HG02884 (cell line): ENCODE measurements around the gene GVQW3.
A peak's percentile ranks its signal among the peaks of the same experiment; 100 is the strongest.
"Not testable (repeated sequence)": the region's sequence is repeated elsewhere in the genome, so short reads cannot be mapped to it uniquely, and the experiment has no call there.

Source experiments
- ATAC-seq: cut with Tn5 transposase; IDR thresholded peaks from one replicate; pipeline ENCODE4 v1.9.1; 2021; ENCODE audit warnings: mild to moderate bottlenecking, moderate library complexity; ENCODE audit not compliant: unreplicated experiment

The GVQW3 gene

GRCh38 chr11:76385903-76386302, 4.8 kb downstream of the GVQW3 start:
- ATAC-seq = no peak

DNA sequence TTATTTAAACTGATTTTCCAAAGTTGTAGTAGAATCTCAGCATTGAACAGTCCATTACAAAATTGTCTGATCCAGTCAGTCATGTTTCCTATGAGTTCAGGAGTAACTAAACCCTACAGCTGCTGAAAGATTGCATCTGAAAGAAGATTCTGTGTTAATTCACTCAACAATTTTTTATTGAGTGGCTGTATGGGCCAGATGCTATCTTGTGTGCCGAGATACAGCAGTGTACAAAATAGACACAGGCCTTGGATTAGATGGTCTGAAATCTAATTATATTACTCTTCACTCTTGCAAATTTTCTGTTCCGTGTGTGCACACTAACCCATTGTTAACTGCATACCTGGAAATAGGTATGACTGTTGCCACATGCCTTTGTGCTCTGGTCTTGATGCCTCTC, 7.3 kb downstream of the GVQW3 start:
- ATAC-seq = no peak

GRCh38 chr11:76391021-76391420, 9.9 kb downstream of the GVQW3 start:
- no peak for ATAC-seq

DNA sequence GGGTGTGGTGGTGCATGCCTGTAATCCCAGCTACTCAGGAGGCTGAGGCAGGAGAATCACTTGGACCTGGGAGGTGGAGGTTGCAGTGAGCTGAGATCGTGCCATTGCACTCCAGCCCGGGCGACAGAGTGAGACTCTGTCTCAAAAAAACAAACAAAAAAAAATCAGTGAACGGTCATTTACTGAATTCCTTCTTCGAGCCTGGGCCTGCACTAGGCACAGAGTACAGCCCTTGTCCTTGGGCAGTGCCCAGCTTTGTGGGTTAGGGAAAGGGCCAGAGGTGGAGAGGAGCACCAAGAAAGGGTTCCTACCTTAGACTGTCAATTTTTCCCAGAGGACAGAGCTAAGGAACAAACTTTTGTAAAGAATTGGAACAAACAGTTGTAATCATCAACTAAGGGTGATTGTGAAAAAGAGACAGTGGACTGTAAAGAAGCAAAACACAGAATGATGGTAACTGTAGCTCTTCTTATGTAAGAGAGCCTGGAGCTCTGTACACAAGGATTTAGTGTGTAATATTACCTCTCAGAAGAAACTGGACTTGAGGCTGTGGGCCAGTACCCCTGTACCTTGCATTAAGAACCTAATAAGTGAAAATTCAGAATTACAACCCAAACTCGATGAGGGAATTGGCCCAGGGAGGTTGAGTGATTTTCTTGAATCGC, 10.8 kb downstream of the GVQW3 start:
- no peak for ATAC-seq

DNA sequence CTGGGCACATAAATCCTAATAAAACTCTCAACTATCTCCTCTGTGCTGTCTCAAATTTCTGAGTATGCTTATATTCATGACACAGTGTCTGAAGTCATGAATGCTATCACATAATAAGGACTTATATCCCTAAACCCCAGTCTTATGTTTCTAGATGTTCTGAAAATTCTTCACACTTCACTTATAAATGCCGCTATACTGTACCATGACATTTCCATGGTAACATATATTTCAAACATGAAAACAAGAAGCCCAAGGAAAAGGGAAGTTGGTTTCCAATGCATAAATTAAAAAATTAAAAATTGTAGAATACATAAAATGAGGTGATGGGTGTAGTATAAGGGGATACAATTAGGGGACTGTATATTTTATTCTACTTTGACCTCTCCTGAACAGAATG, 11.7 kb downstream of the GVQW3 start:
- no peak for ATAC-seq

DNA sequence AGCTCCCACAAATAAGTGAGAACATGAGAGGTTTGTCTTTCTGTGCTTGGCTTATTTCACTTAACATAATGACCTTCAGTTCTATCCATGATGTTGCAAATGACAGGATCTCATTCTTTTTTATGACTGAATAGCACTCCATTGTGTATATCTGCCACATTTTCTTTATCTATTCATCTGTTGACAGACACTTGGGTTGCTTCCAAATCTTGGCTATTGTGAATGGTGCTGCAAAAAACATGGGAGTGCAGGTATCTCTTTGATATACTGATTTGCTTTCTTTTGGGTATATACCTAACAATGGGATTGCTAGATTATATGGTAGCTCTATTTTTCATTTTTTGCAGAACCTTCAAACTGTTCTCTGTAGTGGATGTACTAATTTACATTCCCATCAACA, 13.3 kb downstream of the GVQW3 start:
- ATAC-seq = no peak

GRCh38 chr11:76395296-76395695, 14.2 kb downstream of the GVQW3 start:
- no peak for ATAC-seq

- no peak for ATAC-seq
Observed at GRCh38 chr11:76397383-76397782, 16.3 kb downstream of the GVQW3 start.

- ATAC-seq = no peak
Observed at GRCh38 chr11:76400967-76401366, 19.8 kb downstream of the GVQW3 start.

GRCh38 chr11:76401484-76401883, 20.4 kb downstream of the GVQW3 start:
- ATAC-seq = not testable (repeated sequence)

- ATAC-seq = no peak
Observed at GRCh38 chr11:76406359-76406758, 25.2 kb downstream of the GVQW3 start.

DNA sequence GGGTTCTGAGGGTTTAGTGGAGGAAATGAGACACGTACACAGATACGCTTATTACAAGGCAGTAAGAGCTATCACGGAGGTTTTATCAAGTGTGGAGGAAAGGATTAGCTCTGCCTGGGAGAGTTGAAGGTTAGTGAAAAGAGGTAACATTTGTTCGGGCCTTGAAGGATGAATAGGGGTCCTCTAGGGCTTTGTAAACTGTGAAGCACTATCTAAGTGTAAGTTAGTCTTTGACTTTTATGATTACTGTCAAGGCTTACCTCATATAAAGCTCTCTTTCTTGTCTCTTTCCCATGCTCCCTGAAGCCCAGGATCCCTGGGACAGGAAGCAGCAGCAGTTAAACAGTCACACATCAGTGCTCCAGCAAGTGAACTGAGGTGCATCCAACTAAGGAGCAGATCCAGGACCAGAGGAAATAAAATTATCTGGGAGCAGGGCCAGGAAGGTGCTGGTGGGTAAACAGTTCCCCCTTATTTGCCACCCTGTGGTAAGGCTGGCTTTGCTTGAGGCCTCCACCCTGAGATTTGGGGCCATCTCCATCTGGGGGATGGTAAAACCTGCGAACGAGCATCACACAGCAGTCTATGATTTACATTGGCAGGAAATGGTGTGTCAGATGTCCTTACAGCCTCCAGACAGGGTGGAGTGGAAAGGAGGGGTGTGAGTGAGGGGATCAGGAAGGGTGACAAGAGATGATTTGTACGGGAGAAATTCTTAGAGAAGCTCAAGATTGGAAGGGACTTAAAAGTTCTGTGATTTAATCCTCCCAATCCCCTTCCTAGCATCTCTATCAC, 27.2 kb downstream of the GVQW3 start:
- no peak for ATAC-seq

GRCh38 chr11:76410851-76411357, 29.8 kb downstream of the GVQW3 start:
- ATAC-seq = no peak

- no peak for ATAC-seq
Observed at GRCh38 chr11:76415073-76415472, 34.0 kb downstream of the GVQW3 start.

DNA sequence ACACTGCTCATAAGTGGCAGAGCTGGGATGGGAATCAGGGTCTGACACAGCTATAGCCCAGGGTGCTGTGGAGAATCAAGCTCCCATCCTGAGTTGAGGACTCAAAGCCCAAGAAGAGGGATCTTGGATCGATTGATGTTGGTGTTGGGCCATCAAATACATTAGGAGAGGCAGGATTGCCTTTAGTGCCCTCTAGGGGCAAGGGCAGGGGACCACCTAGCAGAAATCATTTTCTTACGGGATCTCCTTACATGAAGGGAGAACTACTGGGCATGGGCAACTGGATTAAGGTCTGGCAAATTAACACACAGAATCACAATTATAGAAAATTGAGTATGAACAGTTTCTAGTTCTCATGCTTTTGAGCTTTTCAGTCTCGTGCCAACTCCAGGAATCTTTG, 38.8 kb downstream of the GVQW3 start:
- no peak for ATAC-seq

GRCh38 chr11:76424379-76424778, 43.3 kb downstream of the GVQW3 start:
- peak; percentile 72 for ATAC-seq

DNA sequence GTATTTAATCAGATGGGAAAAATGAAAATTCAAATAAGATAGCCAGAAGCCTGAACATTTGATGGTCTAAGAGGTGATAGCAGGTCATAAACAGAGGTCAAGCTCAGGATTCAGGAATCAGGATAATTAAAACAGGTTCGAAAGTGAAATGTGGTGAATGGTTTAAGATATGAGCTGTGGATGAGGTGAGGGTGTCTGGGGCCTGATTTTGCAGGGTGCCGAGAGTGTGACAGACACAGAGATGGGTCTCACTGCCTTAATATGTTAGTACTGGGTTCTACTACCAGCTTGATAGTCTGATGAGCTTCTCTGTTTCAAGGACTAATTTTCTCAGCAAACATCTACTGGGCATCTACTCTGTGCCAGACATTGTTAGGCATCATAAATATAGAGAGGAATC, 43.8 kb downstream of the GVQW3 start:
- no peak for ATAC-seq

DNA sequence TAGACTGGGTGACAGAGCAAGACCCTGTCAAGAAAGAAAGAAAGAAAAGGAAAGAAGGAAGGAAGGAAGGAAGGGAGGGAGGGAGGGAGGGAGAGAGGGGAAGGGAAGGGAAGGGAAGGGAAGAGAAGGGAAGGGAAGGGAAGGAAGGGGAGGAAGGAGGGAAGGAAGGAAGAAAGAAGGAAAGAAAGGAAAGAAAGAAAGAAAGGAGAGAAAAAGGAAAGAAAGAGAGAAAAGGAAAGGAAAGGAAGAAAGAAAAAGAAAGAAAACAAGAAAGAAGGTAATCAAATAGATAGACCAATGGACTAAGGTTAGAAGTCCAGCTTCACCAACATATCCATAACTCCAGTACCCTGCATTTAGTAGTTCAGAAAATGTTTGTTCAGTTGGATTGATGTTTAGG, 45.5 kb downstream of the GVQW3 start:
- ATAC-seq = no peak

GRCh38 chr11:76436020-76436419, 54.9 kb downstream of the GVQW3 start:
- ATAC-seq = no peak

GRCh38 chr11:76443268-76443980, 62.3 kb downstream of the GVQW3 start:
- no peak for ATAC-seq

DNA sequence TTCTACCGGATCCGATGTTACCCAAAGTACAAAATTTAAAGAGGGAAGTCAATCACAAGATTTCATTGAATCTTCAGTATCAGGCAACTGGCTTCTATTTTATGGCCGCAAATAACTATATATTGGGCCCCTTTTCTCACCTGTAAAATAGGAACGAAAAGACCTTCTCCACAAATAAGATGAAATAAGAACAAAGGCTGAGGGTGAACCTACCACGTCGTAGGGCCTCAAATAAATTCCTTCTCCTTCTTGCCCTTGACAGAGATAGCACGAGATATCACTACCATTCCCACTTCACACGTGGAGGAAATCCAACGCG, 62.9 kb downstream of the GVQW3 start:
- ATAC-seq = no peak
